Stimulated activated CD8-positive, alpha-beta memory T cell treated with anti-CD3 and anti-CD28 coated beads, Interleukin-2, amount 100 ng/mL, for 1 hour (primary cell): ENCODE results near the gene SH2D4B.
"Not testable (repeated sequence)": the region's sequence is repeated elsewhere in the genome, so short reads cannot be mapped to it uniquely, and the experiment has no call there.

Source experiments
- DNase-seq, 2 donors: peaks; one replicate each; pipeline ENCODE4 v3.0.0-alpha.2; 2020; ENCODE audit warnings: low read depth in 2 of 2

Gene SH2D4B

DNA sequence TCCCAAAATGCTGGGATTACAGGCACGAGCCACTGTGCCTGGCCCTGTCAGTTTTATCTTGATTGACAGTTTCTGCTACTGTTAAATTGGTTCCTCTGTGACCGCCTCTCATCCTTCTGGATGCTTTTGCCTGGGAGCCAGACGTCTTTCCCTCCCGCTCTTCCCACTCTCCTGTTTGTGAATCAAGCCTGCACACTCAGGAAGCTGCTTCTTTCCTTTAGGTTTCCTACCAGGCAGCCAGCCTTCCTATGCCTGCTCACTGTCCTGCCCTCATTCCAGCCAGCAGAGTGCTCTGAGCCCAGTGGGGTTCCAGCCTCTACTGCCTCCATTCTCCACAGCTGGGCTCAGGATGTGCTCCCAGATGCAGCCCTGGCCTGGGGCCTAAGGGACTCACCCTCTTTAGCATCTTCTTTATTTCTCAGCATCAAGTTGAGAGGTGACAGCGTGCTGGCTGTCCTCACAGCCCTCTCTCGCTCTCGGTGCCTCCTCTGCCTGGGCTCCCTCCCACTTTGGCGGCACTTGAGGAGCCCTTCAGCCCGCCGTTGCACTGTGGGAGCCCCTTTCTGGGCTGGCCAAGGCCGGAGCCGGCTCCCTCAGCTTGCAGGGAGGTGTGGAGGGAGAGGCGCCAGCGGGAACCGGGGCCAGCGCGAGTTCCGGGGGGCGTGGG is 5.1 kb downstream of the SH2D4B start:
- DNase-seq: no peak

DNA sequence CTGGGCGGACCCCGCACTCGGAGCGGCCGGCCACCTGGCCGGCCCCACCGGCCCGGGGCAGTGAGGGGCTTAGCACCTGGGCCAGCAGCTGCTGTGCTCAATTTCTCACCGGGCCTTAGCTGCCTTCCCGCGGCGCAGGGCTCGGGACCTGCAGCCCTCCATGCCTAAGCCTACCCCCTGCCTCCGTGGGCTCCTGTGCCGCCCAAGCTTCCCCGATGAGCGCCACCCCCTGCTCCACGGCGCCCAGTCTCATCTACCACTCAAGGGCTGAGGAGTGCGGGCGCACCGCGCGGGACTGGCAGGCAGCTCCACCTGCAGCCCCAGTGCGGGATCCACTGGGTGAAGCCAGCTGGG is 5.6 kb downstream of the SH2D4B start:
- not testable (repeated sequence) for DNase-seq

DNA sequence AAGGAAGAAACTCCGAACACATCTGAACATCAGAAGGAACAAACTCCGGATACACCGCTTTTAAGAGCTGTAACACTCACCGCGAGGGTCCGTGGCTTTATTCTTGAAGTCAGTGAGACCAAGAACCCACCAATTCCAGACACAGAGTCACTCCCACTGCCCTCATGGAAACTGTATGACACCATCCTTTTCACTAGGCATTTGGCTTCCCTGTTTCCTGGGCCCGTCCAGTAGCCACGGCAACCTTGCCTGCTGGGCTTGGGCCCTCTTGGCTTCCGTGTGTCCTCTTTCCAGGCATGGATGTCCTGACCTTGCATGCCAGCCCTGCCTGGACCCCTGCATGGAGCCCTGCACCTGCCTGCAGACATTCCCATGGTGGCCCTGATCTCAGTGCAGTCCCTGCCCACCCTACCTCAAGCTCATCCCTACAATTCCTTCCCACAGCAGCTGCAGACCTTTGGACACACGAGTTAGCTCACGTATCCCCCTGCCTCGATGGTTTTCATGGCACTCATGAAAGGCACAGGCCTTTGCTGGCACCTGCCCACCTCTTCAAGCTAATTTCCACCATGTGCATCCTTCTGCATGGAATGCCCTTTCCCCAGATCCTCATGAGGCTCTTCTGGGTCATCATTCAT is 6.7 kb downstream of the SH2D4B start:
- DNase-seq: no peak

DNA sequence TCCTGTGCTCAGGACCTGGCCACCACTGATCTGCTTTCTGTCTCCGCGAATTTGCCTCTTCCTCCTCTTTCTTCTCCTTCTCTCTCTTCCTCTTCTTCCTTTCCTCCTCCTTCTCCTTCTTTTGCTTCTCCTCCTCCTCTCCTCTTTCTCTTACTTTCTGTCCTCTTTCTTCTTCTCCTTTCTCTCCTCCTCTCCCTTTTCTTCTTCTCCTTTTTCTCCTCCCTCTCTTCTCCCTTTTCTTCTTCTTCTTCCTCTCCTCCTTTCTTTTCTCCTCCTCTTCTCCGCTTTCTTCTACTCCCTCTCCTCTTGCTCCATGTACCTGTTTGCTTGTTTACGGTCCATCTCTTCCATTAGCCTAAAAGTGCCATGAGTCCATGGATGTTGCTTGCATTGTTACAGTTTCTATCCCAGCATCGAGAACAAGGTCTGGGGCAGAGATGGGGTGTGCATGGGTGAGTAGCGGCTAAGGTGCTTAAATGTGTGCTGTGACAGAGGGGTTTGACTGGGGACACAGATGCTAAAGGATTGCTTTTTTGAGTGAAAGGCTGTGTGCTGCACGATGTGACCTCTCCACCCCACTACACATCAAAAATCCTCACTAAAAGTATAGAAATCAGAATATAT is 7.7 kb downstream of the SH2D4B start:
- no peak for DNase-seq

DNA sequence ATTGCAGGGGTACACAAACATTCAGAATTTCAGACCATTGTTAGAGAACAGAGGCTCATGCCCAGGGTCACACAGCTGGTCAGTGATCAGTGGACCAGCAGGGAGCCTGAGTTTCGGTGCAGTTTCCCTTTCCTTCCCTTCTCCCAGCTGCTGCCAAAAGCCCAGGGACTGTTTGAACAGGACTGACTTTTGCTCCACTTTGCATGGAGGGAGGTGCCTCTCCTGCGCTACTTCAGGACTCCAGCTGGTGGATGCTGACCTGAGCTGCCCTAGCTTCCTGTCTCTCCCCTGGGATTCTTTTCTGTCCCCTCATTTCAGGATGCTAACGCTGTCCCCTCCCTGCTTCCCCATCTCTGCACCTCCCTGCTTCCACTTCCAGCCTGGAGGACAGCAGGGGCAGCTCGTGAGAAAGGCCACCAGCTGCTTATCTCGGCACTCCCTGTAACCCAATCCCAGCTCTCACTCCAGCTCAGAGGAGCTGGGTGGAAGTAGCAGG is 14.5 kb downstream of the SH2D4B start:
- no peak for DNase-seq

DNA sequence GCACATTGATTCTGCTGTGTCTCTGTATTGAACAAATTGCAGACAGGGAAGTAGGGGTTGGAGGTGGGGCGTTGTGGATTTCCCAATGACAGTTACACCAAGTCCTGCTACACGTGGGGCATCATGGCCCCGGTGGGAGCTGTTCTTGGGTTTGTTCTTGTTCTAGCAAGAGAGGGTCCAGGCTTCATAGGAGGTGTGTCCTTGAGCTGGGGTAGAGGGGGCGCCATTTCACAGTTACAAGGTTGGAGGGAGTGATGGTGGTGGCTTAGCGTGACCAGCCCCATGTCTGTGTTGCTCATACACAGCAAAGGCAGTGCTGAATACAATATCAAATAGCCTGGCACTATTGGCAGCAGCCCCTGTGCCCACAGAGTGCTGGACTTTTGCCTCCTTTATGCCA is 15.7 kb downstream of the SH2D4B start:
- DNase-seq: no peak

DNA sequence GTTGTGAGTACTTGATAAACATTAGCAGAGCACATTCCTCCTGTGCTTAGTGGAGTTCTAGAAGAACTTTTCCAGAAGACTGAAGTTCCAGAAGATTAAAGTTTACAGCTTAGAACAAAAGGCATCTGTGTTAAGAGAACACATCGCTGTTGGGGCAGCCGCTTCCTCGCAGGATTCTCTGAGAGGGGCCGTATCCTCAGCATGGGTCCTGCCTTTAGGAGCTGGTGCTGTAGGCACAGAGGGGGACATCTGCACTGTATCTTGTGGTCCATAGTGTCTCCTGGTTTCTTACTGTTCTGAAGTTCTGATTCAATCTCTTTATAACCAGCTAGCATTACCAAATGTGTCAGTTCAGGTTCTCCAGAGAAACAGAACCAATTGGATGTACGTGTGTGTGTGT is 16.3 kb downstream of the SH2D4B start:
- DNase-seq: no peak

DNA sequence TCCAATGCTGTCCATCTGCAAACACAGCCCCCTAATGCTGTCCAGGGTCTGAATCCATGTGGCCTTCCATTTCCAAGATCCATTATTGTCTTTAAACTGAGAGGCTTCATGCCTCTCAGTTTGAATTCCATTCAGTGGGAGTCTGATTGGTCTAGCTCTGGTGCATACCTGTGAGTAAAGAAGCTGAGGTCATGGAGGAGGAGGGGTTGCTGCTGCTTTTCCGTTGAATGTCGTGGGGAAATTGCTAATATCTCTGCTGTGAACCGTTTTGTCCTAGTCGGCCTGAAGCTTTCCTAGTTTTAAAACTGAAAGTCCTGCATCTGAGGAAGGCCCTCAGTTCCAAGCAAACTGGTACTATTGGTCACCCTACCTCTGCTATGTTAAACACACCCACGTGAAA is 17.7 kb downstream of the SH2D4B start:
- DNase-seq: no peak

DNA sequence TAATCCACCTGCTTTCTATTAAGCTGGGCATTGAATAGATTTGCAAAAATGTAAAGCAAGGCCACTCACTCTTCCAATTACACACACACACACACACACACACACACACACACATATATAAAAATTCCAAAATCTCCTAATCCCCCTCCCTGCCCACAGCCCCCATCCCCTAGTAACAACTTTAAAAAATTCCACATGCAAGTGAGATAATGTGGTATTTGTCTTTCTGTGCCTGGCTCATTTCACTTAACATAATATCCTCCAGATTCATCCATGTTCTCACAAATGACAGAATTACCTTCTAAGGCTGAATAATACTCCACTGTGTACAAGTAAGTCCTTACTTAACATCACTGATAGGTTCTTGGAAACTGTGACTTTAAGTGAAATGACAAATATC is 24.2 kb downstream of the SH2D4B start:
- no peak for DNase-seq

DNA sequence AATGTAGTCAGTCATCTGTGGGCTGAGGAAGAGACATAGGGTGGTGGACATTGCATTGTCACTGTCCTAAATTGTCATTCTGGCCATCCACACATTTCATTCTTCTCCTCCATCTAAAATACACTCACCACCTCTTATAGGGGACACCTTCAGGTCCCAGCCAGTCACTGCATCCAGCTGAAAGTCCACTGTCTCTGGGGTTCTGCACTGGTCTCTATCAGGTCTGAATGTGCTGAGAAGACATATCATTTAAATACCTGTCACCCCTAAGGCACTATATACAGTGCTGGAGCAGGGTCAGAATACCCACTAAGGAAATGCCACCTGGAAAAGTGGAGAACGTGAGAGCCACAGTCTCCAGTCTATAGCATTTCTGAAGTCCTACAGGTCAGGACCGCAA is 29.6 kb downstream of the SH2D4B start:
- no peak for DNase-seq

DNA sequence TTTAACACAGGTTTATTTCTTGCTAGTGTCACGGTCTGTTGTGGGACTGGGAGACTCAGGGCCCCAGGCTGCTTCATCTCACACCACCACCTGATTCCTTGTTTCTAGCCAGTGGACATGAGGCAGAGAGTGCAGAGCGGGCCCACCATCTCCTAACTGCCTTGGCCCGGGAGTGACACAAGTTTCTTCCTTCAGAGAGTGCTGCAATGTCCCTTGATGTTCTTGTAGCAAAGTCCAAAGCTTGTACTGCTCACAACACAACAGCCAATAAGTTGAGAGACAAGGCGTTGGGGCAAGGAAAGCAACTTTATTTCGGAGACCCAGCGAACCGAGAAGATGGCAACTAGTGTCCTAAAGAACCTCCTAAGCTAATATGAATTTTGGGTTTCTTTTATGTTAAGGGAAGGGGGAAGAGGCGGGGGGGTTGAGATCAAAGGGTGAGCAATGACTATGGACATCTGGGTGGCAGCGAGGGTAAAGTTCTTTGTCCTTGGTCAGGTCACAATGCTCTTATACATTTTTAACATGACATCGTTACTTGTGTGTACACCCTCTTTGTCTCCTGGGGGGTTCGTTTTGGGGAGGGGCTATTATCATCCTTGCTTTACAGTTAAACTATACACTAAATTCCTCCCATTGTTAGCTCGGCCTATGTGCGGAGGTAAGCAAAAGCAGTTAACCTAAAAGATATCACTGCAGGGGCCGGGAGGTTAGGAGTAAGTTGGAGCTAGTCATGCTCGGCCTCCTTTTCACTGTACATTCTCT is 31.6 kb downstream of the SH2D4B start:
- DNase-seq: no peak

DNA sequence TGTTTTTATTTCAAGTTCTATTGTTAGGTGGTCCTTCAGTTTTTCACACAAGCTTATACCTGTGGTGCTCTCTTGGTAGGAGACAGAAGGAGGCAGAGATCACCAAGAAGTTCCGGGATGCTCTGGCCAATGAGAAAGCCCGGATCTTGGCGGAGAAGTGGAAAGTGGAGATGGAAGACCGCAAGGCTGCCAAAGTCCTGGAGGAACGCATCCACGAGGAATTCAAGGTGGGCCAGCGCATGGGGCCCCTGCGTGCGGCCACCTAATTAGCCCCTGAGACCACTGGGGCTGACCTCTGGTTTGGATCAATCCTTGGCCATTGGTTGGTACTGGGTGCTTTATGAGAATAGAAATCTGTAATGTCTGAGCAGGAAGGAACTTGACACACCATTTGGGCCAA is 33.6 kb downstream of the SH2D4B start:
- no peak for DNase-seq

DNA sequence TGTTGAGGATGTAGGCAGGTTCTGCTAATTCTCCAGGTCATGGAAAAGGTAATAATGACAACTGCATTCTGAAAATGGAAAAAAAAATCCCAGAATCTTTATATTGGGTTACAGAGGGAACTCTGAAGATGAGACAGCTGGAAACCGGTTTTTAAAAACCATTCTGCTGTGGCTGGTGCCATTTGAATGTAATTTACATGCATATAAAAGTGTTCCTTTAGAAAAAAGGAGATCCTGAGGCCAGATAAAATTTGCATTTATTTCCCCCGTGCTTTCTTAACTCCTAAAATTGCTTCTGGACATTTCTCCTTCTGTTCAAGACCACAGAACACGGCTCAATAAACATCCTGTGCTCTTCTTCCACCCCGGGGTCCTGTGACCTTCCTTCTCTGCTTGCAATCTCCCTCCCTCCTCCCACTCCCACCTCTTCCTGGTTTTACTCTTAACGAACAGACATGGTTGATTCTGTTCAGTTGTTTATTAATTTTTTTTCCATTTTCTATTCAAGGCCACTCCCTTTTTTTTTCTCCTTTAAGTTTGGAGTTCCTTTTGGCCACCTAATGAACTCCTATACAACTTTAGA is 41.6 kb downstream of the SH2D4B start:
- DNase-seq: no peak

DNA sequence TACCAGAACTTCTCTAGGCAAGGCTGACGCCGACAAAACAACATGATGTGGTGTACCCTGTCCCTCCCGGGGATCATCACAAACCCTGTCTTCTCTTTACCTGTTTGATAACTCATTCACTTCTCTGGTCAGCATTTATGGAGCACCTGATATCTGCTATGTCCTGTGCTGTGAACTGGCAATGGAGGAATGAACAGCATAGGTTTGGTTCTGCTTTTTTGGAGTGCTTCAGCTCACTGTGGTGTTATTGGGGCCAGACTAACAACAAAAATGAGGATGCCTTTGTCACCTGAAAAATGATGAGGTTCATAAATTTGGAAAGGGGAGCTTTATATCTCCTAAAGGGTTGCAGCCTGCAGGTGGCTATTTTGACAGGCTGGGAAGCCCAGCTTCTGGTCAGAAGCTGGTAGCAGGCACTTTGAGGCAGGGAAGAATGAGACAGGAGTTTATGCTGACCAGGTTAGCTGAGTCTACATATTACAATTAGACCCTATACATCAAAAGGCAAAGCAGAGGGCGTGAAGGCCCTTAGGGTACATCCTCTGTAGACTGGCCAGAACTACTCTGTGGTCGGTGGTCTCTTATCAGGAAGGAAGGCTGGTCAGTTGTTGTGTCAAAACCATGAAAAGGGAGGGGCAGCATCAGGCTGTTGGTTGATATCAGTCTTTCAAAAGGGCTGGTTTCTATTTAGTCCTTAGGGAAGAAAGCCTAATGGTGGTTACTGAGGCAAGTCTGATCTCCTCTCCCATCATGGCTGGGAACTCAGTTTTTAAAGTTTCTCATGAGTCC is 42.3 kb downstream of the SH2D4B start:
- DNase-seq: no peak

DNA sequence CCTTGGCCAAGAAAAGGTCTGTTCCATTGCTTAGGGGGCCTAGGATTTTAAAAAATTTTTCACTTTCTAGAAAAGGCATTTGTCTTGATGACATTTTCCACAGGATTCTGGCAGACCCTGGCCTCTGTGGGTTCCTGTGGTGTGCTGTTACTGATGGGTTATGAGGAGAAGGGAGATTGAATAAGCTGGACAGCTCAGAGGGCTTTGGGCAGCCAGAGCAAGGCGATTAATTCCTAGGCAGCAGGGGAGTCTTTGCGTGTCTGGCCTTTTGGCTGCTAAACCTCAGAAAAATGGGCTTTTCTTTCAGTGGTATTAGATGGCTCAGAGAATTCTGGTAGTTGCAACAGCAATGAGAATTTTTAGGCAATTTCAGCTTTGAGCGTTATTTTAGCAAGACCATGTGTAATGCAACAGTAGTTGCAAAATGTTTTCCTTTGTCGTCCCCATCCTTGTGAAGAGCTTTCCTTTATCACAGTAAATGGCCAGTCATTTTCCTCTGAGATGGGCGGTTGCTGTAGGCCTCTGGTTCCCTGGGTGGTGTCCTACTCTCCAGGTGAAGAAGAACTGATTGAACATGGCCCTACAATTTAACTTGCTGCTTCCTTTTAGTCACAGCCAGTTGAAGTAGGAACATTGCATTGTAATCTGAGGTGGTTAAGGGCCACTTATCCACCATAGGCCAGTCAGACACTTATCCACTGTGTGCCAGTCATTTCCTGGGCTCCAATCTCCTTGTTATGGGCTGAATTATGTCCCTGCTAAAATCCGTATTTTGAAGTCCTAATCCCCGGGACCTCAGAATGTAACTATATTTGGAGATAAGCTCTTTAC is 43.2 kb downstream of the SH2D4B start:
- no peak for DNase-seq

DNA sequence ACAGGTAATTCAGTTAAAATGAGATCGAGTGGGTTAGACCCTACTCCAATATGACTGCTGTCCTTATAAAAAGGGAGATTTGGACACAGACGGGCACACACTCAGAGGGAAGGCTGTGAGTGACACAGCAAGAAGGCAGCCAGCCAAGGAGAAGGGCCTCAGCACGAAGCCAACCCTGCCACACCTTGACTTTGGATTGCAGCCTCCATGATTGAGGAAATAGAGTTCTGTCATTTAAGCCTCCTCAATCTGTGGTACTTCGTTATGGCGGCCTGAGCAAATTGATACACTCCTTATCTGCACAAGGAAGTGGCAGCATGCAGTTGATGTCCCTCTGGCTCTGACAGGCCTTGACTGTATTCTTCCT is 43.8 kb downstream of the SH2D4B start:
- no peak for DNase-seq

DNA sequence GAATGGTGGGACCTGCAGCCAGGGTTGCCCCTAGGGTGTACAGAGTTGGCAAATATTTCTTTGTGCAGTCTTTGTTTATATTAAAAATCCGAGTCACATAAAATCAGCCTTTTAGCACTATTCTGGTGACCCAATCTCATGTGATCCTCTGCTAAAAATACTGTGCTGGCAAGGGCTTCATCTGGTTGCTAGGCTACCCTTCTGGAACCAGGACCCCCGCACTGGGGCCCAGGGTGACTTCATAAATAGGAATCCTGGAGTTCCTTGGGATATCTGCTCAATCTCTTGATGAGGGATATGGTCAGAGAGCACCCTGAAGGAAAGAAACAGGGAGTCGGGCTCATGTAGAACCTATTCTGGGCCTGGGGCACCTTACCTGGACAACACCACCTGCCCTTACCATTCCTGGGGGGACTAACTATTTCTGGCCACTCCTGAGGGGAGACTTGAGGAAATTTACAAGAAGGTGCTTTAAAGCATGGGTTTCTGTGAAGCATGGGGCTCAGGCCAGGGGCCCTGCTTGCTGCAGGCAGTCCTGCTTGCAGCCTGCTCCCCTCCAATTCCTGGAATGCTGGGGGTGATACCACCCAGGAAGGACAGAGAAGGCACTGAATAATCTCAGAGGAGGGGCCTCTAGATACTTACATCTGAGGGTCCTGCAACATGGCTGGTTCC is 44.7 kb downstream of the SH2D4B start:
- DNase-seq: no peak

DNA sequence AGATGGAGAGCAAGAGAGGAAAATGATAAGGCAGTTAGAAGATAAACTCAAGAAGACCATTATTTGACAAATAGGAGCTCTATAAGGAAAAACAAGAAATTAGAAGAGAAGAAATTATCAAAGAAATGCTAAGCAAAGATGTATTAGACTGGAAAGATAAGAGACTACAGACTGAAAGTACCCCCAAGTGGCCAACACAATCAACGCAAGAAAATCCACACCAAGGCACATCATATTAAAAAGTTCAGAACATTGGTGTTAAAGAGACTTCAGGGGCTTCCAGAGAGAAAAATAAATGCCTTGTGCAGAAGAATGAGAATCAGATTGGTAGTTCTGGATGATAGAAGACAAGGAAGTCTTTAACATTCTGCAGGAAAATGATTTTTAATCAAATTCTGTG is 46.0 kb downstream of the SH2D4B start:
- no peak for DNase-seq

DNA sequence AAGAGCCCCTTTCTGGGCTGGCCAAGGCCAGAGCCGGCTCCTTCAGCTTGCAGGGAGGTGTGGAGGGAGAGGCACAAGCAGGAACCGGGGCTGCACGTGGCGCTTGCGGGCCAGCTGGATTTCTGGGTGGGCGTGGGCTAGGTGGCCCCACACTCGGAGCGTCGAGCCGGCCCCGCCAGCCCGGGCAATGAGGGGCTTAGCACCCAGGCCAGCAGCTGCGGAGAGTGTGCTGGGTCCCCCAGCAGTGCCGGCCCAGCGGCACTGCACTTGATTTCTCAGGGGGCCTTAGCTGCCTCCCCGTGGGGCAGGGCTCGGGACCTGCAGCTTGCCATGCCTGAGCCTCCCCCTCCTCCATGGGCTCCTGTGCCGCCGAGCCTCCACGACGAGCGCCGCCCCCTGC is 48.1 kb downstream of the SH2D4B start:
- no peak for DNase-seq

DNA sequence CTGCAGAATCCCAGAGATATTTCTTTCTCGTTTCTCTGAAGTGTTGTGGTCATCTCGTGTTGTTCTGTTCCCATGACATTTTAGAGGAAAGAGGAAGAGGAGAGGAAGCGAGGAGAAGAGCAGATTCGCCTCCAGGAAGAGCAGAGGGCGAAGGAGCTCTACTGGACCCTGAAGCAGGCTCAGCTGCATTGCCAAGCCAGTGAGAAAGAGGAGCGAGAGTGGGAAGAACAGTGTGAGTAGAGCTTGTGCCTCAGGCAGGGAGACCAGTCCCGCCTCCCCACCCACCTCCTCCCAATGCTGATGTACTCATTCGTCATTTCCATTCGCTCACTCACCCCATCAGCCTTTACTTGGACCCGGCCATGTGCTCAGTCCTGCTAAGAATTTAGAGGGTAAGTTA is 50.8 kb downstream of the SH2D4B start:
- DNase-seq: no peak
